Left forelimb (tissue), 1 donor: ENCODE measurements around the gene DROSHA.
A peak's percentile ranks its signal among the peaks of the same experiment; 100 is the strongest.
"Not testable (repeated sequence)": the region's sequence is repeated elsewhere in the genome, so short reads cannot be mapped to it uniquely, and the experiment has no call there.

Source experiments
- DNase-seq: peaks from one replicate; pipeline ENCODE4 v3.0.0-alpha.2; 2018; ENCODE audit warnings: low spot score

The DROSHA gene

GRCh38 chr5:31531888-31532547 is at the start of gene DROSHA, which contains the start of gene C5orf22:
TSS of gene DROSHA (minus strand) at chr5:31532093. CDS start at chr5:31529059, 3,034 bp downstream.
TSS of gene C5orf22 (plus strand) at chr5:31532301. CDS start at chr5:31532393, 92 bp downstream.
- peak; percentile 94 for DNase-seq

DNA sequence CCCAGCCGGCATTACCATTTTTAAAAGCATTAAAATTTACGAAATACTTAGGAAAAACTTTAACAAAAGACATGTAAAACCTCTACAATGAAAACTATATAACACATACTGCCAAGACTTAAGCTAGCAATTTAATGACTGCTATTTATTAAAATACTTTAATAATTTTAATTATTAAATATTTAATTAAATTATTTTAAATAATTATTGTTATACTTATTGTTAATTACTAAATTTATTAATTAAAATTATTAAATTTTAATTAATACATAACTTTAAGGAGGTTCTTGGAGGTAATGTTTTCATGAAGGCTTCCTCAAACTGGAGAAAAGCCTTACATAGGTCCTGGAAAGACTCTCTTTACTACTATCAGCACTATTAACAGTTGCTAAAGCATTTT is 47.7 kb upstream of the DROSHA start:
- no peak for DNase-seq

DNA sequence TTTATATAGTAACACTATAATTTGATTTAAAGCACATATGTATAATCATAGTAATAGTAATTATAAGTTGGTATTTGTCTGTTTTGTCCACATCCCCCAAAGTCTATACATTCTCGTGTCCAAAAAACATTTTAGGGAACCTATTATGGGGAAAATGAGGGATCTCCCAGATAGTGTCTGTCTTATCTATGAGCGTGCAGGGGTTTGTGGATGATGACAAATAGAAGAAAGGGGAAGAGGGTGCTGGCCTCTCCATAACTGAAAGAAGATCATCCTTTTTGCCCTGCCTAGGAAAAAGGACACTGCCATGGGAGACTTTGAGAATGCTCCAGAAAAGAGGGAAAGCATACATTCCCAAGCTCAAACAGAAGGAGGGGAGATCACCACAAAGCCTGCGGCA is 45.5 kb upstream of the DROSHA start:
- DNase-seq, result no peak

- DNase-seq, result no peak
Observed at GRCh38 chr5:31574772-31575171, 42.9 kb upstream of the DROSHA start.

DNA sequence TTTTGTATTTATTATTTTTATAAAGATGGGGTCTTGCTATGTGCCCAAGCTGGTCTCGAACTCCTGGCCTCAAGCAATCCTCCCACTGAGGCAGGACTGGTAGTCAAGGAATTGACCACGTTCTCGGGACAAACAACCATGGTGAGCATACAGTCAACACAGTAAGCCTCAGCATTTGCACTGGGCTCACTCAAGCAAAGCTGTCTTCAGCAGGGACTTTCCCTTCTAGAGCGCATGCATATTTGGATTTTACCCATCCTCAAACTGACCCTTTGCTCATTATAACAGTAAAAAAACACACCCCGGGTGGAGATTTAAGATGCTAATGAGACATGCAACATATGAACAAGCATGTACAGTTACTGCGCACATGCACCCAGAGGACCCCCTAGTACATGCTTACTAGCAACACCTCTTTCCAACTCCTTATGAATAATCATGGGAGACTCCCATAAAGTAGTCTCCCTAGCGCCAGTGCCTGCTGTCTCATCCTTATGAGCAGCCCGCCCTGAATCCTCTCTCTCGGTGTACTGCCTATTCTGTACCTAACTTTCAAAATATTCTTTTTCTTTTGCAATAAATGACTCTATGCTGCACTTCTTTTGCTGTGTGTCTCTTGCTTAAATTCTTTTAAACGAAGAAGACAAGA is 41.7 kb upstream of the DROSHA start:
- no peak for DNase-seq

- DNase-seq, result no peak
Observed at GRCh38 chr5:31569068-31569467, 37.2 kb upstream of the DROSHA start.

DNA sequence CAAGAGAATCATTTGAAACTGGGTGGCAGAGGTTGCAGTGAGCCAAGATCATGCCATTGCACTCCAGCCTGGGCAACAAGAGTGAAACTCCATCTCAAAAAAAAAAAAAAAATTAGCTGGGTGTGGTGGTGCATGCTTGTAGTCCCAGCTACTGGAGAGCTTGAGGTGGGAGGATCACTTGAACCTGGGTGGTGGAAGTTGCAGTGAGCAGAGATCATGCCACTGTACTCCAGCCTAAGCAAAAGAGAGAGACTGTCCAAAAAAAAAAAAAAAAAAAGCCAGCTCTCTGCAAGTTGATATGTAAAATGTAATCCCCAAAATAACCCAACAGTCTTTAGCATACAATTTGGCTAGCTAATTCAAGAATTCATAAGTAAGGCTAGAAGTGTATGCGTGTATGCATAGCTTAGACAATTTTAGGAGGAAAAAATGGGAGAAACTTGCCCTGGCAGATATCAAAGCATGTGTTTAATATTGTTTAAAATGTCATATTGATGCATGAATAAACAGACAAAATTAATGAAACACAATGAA is 36.5 kb upstream of the DROSHA start:
- no peak for DNase-seq

DNA sequence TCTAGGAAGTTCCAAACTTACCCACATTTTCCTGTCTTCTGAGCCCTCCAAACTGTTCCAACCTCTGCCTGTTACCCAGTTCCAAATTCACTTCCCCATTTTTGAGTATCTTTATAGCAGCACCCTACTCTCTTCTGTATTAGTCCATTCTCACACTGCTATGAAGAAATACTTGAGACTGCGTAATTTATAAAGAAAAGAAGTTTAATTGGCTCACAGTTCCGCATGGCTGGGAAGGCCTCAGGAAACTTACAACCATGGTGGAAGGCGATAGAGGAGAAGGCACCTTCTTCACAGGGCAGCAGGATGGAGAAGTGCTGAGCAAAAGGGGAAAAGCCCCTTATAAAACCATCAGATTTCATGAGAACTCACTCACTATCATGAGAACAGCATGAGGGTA is 34.5 kb upstream of the DROSHA start:
- not testable (repeated sequence) for DNase-seq

DNA sequence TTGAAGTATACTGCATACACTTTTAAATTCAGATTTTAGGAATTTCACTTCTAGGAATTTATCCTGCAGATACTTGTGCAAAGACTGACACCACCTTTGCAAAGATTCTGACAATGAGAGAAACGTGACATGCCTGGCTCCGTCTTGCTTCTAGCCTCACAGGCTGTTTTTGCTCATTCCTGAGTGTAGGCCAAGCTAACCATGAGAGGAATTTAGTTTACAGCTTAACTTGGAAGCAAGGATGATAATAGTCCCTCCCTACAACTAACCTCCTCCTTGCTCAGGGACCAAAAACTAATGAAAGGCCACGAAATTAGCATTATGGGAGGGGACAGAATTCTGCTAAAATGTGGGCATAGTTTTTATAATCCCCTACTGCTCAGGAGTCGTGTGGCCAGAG is 31.3 kb upstream of the DROSHA start:
- DNase-seq, result no peak

DNA sequence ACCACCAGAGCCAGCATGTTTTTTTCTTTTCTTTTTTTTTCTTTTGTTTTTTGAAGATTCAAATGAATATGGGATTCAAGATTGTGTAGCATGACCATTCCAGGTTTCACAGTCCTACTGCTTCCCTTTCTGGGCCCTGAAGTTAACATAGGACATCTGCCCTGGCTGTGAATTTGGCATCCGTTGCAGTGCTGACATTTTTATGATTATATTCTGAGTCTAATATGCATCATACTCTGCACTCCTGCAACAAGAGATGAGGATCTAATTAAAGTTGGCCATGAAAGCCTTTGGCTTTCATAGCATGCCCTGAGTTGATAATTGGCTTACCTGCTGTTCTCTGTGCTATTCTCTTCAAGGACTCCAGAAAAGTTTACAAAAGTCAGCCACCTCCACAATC is 30.1 kb upstream of the DROSHA start:
- DNase-seq, result no peak

GRCh38 chr5:31559942-31560341 is 28.0 kb upstream of the DROSHA start:
- DNase-seq, result no peak

- no peak for DNase-seq
Observed at GRCh38 chr5:31556461-31556860, 24.6 kb upstream of the DROSHA start.

- no peak for DNase-seq
Observed at GRCh38 chr5:31554552-31554951, 22.7 kb upstream of the DROSHA start.

DNA sequence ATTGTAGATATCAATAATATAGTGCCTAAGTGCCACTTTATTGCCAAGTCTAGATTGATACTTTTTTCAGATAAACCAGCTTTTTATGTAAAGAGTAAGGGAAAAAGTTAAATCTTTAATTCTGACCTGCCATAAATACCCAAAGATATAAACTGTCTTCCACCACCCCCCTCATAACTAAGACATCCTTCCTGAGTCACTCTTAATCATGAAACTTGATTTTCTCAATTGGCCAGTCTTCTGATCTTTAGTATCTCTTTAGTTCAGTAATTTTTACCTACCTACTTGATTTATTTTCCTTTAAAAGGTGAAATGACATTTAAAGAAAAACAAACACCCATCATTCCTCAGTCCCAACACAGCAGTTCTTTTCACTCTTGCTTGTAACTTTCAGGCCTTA is 22.0 kb upstream of the DROSHA start:
- DNase-seq, result no peak

DNA sequence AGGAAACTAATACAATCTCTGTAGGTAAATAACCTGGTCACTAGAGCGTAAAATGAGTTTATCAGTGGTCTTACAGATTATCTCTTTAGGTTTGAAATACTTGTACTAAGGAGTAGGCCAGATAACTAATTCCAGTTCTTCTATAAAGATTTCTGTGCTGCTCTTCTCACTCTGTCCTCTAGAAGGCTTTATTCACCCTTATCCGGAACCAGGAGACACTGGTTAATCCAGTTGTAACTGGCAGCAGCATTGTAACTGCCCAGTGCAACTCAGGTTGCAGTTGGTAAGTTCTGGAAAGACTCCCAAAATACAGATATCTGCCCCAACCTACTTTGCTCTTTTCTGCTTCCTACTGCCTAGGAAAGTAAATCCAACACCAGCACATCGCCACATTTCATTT is 20.0 kb upstream of the DROSHA start:
- DNase-seq, result no peak

- DNase-seq, result not testable (repeated sequence)
Observed at GRCh38 chr5:31549114-31549513, 17.2 kb upstream of the DROSHA start.

DNA sequence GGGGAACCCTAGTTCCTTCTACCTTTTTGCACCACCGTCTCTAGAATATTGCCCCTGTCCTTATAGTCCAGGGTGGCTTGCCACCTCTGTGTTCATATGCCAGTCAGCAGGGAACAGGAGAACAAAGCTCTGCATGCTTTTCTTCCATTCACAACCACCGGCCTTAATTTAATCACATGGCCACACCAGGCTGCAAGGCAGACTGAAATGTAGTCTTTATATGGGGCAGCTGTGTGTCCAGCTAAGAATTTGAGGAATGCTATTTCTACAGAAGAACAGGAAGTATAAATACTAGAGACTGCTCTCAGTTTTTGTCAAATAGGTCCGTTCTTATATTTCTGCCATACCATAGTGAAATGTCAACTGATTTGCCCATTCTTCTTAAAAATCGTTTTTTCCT is 6.0 kb upstream of the DROSHA start:
- no peak for DNase-seq

DNA sequence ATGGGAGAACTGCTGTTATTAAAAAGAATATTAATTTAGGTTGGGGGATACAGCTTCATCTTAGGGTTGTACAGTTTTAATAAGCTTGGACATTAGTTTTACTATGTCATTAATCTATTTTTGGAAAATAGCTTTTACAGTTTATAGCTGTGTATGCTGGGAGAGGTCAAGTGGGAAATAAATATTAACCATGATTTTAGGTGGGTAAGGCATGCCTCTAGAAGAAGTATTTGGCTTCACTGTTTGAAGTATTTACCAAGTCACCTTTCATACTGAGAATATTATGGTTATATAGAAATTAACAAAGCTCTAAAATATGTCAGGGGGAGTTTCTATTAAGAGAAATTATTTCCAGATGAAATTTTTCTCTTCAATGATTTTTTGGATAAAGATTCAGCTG is 5.5 kb upstream of the DROSHA start:
- no peak for DNase-seq

DNA sequence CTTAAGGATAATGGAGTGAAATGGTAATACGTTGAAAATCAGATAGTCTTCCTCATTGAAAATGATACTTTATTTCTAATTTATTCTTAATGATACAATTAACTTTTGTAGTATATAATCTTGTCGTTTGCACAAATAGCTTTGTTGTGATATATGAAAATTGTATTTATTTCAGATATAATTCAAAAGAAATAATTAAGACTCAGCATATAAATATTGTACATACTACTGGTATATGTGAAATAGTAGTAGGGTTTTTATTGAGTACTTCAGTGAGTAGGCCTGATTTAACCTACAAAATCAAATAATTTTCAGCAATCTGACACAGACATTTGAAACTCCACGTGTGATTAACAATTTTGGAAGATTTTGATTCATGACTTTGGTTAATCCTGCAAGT is 5.0 kb upstream of the DROSHA start:
- no peak for DNase-seq

- DNase-seq, result no peak
Observed at GRCh38 chr5:31534527-31535046, 2.7 kb upstream of the DROSHA start.

DNA sequence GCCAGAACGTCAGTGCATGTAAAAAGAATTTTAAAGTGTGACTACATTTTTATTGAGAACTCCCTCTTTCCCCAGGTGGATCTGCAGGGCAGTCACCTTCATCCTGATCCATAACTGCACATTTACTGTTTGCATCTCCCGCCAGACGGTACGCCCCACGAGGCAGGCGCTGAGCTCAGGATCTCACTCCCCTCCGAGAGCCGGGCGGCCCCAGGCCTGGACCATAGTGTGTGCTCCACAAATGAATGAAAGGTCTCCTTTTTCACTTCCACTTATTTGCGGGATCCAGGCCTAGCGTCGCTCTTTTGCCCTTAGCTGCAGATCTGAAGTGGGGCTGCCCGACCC is 378 bp downstream of the DROSHA start:
- no peak for DNase-seq

DNA sequence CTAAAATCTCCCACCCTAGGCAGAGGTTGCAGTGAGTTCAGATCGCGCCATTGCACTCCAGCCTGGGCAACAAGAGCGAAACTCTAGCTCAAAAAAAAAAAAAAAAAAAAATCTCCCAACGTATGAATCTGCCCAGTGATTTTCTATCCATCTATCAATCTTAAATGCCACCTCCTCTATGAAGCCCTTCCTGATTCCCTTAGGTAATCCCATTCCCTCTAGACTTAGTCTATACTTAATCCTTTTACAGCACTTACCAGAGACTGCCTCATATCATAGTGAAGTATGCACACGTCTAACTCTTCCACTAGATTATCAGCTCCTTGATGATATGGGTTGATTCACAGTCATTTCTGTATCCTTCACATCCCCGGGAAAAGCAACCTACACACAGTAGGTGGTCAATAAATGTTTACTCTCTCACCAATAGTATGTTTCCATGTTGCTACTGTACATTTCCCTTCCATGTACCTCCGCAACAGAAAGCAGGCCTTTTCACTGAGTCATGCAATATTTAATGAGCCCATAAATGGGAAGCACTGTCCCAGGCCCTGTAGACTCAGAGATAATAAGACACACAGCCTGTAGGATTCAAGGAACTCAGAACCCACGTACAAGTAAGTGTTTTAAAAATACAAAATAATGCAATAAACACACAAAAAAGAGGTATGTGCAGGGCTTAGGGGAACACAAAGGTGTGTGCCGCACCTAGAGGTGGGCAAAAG is 1.2 kb downstream of the DROSHA start:
- DNase-seq, result no peak

GRCh38 chr5:31523041-31523440 is 8.9 kb downstream of the DROSHA start:
- no peak for DNase-seq
